ENCODE measurements around the gene ASGR1. TPM values are rescaled to one million over a fixed set of nuclear protein-coding genes. Genes with fewer than 3 reads are reported as not detected.
A peak's percentile ranks its signal among the peaks of the same experiment; 100 is the strongest.

Gene ASGR1, protein sequence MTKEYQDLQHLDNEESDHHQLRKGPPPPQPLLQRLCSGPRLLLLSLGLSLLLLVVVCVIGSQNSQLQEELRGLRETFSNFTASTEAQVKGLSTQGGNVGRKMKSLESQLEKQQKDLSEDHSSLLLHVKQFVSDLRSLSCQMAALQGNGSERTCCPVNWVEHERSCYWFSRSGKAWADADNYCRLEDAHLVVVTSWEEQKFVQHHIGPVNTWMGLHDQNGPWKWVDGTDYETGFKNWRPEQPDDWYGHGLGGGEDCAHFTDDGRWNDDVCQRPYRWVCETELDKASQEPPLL
- total RNA-seq = 10 to 100 TPM; 11.5 to 19.1 TPM
- 21.3 TPM for polyA plus RNA-seq (ENCODE audit: insufficient read depth, low read depth, low replicate concordance)
- long read RNA-seq, donor 1 = 0 reads
- long read RNA-seq, donor 2 = 0 reads

DNA sequence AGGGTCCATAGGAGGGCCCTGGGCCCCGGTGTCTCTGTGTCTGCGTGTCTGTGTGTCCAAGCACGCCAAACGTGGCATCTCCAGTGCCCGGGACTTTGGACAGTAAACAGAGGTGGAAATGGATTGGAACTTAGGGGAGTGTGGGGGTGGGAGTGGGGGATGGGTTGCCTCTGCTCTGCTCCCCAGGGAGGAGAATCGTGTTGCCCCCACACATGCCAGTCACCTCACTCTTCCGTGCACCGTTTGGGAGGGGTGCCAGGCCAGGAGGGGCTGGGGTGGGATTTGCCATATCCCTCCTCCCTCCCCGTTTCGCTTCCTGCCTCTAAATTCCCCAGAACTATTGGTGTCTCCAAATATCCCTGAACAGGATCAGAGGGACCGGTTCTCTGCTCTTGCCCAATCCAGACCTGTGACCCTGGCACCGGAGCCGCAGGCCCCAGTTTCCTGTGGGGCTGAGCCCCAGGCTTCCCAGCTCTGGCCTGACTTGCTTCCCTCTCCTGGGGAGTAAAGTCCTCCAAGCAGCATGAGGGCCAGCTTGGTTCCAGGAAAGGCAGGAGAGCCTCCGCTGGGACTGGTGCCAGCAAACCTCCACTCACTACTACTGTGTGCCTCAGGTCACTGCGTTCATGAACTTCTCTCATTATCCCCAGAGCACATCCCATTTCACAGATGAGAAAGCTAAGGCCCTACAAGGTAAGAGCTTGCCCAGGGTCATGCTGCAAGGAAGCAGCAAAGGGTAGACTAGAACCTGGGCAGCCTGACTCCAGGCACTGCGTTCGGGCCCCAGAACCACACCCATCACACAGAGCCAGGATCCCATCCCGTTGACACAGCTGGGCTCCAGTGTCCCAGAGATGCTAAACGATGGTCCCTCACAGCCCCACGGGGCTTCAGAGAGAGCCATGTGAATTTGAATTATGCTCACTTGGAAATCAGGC is at the start of gene ASGR1:
TSS of gene ASGR1 (minus strand) at position 54 of the 938 bp plus-strand sequence. CDS start 807 bp downstream, outside the sequence.
- Histone ChIP-seq H3K4me3 (peak within 1 kb of the TSS; percentile 21 to 42), H3K27me3 (no peaks in the 10 kb centered on the region), H3K27ac (no peak within 1 kb of the TSS), H3K36me3 (ENCODE audit: low read depth, missing control alignments) (no peaks in the 10 kb centered on the region), H3K9me3 (no peaks in the 10 kb centered on the region), H3K4me1 (peaks cover 12% of the 10 kb centered on the region)
- DNase-seq = no peak
- intact Hi-C loops (cut with DNase I; ENCODE audit: low total_unique reads) = no loop called here
- TF ChIP-seq, protein P1, sequence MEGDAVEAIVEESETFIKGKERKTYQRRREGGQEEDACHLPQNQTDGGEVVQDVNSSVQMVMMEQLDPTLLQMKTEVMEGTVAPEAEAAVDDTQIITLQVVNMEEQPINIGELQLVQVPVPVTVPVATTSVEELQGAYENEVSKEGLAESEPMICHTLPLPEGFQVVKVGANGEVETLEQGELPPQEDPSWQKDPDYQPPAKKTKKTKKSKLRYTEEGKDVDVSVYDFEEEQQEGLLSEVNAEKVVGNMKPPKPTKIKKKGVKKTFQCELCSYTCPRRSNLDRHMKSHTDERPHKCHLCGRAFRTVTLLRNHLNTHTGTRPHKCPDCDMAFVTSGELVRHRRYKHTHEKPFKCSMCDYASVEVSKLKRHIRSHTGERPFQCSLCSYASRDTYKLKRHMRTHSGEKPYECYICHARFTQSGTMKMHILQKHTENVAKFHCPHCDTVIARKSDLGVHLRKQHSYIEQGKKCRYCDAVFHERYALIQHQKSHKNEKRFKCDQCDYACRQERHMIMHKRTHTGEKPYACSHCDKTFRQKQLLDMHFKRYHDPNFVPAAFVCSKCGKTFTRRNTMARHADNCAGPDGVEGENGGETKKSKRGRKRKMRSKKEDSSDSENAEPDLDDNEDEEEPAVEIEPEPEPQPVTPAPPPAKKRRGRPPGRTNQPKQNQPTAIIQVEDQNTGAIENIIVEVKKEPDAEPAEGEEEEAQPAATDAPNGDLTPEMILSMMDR (IDR thresholded peaks at IDR 0.05) = no peak
- no peak for TF ChIP-seq POLR2A (IDR thresholded peaks at IDR 0.05)
- 49 to 59% methylated on average over 18 of the region's 20 CpGs for WGBS, 2 donors

GRCh38 chr17:7228920-7229319 is 49.8 kb upstream of the ASGR1 start:
- TF ChIP-seq, protein P1 (IDR thresholded peaks at IDR 0.05) = no peak
- TF ChIP-seq POLR2A (IDR thresholded peaks at IDR 0.05) = no peak
- no peaks in the 10 kb centered on the region for H3K36me3 ChIP-seq (ENCODE audit: low read depth, missing control alignments)
- no peaks in the 10 kb centered on the region for H3K9me3 ChIP-seq
- no peak for DNase-seq
- H3K4me3 ChIP-seq = no peak overlapping the region
- no peak overlapping the region for H3K27ac ChIP-seq
- 90 to 93% methylated on average over 14 of the region's 14 CpGs for whole genome bisulfite sequencing, 2 donors
- intact Hi-C loops (cut with DNase I; ENCODE audit: low total_unique reads) = no loop called here
- H3K27me3 ChIP-seq = no peaks in the 10 kb centered on the region
- peaks cover 19% of the 10 kb centered on the region for H3K4me1 ChIP-seq

DNA sequence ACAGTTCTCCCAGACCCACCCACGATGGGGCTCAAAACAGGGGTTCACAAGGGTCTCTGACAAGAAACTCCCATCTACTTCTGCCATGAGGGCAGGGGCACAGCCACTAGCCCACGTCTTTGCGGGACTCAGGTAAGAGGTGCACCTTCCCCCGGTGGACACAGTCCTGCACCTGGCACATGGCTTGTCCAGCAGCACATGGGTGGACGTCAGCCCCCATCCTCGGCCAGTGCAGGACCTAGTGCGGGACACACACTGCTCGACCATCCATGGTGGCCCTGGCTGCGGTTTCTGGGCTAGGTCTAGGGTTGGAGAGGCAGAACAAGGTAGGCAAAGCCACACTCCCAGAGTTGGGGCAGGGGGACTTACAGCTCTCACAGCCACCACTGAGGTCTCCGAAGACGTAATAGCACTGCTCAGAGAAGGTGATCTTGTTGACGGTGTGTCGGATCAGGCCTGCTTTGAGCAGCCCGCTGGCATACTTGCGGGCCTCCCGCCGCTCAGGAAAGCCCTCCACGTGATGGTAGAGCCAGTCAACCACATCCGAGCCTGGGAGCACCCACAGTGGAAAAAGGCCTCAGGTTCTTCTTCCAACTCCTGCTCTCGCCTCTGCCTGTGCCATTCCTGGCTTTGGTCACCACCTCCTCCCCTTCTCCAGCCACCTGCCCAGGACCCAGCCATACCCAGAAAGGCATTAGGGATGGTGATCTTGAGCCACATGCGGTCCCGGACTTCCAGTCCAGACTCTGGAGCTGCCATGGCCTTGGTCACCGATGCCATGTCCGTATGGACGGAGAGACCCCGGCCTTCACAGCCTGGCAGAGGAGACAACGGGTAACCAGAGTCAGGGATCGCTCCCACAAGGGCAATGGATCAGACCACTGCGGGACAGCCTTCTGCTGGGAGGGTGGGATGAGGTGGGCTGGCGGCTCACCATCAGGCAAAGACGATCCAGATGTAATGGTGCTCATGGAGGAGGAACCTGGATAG is 47.8 kb upstream of the ASGR1 start:
- Histone ChIP-seq H3K36me3 (ENCODE audit: low read depth, missing control alignments) (no peaks in the 10 kb centered on the region), H3K9me3 (no peaks in the 10 kb centered on the region), H3K27ac (no peak overlapping the region), H3K27me3 (no peaks in the 10 kb centered on the region), H3K4me3 (no peak overlapping the region), H3K4me1 (peaks cover 2% of the 10 kb centered on the region)
- no peak for DNase-seq
- TF ChIP-seq, protein P1 (IDR thresholded peaks at IDR 0.05) = no peak
- no peak for TF ChIP-seq POLR2A (IDR thresholded peaks at IDR 0.05)
- intact Hi-C loops (cut with DNase I; ENCODE audit: low total_unique reads) = no loop called here
- WGBS, 2 donors = 88 to 91% methylated on average over 29 to 30 of the region's 31 CpGs

DNA sequence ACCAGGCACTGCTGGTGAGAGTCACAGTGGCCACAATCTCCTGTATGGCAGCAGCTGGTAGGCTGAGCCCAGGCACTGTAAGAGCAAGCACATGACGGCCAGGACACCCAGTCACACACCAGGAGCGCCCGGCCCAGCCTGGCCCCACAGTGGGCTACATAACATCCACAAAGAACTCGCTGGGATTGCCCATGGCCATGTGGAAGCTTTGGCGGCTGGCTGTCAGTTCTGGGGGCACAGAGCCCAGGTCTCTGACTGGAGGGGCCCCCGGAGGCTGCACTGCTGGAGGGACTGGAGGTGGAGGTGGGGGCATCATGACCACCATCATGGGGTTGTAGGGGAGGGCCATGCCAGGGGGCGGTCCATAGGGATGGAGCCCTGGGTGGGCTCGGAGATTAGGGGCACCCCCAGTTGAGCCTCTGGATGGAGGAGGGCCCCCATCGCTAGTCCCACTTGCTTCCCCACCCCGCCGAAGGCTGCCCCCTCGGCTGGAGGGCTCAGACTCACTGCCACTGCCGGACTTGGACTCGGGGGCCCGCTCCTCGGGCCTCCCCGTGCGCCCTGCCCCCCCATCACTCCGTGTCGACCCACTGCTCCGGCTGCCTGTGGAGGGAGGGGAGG is 46.7 kb upstream of the ASGR1 start:
- TF ChIP-seq, protein P1 (IDR thresholded peaks at IDR 0.05) = no peak
- no peak for TF ChIP-seq POLR2A (IDR thresholded peaks at IDR 0.05)
- H3K27me3 ChIP-seq = no peaks in the 10 kb centered on the region
- WGBS, 2 donors = 70 to 86% methylated on average over 6 to 19 of the region's 21 CpGs
- H3K4me3 ChIP-seq = no peak overlapping the region
- no peaks in the 10 kb centered on the region for H3K36me3 ChIP-seq (ENCODE audit: low read depth, missing control alignments)
- H3K9me3 ChIP-seq = no peaks in the 10 kb centered on the region
- DNase-seq = no peak
- intact Hi-C loops (cut with DNase I; ENCODE audit: low total_unique reads) = no loop called here
- no peak overlapping the region for H3K27ac ChIP-seq
- H3K4me1 ChIP-seq = peaks cover 3% of the 10 kb centered on the region

All from testis (tissue), 5 donors.